Cardiac muscle cell (in vitro differentiated cells and primary cell): Measurements from ENCODE around the gene MTHFSD. TPM values are rescaled to one million over a fixed set of nuclear protein-coding genes. Genes with fewer than 3 reads are reported as not detected.

Experiments
- DNase-seq, 2 donors: peaks; one replicate each; pipeline versions ENCODE4 v3.0.0 to v3.0.0-alpha.2; 2010 to 2017; ENCODE audit warnings: low read depth in 1 of 2, low spot score in 1 of 2
- H3K27ac ChIP-seq: fragments of 200-600 bp; sonication (generic); 2 replicates; pipeline ENCODE4 v1.5.1; 2016
- H3K27me3 ChIP-seq: fragments of 200-600 bp; sonication (generic); 2 replicates; pipeline ENCODE4 v1.6.0; 2016; ENCODE audit warnings: control low read depth
- H3K36me3 ChIP-seq: fragments of 200-600 bp; sonication (generic); 2 replicates; pipeline ENCODE4 v1.5.1; 2016; ENCODE audit warnings: control low read depth
- H3K4me1 ChIP-seq: fragments of 200-600 bp; sonication (generic); 2 replicates; pipeline ENCODE4 v1.8.1; 2017; ENCODE audit warnings: low read depth, mild to moderate bottlenecking, mixed run types
- H3K4me3 ChIP-seq: fragments of 200-600 bp; sonication (generic); 2 replicates; pipeline ENCODE4 v1.5.1; 2016; ENCODE audit warnings: mild to moderate bottlenecking
- H3K9me3 ChIP-seq: fragments of 200-600 bp; sonication (generic); 2 replicates; pipeline ENCODE4 v1.5.1; 2017; ENCODE audit warnings: low read depth, mild to moderate bottlenecking, control low read depth
- polyA plus RNA-seq: library from polyadenylated mRNA; unstranded; fragments of >200 nt; fragmentation: Nextera tagmentation; extraction: Ambion mirVana; gene quantifications from 2 replicates; pipeline ENCODE4 v1.2.1, GENCODE V29; 2016
- total RNA-seq: library from RNA; depleted of rRNA; stranded (reverse); fragments of >200 nt; gene quantifications from 2 replicates; pipeline ENCODE4 v1.2.3, GENCODE V29; 2016
- TF ChIP-seq, protein P1 (sequence below): IDR thresholded peaks from 2 replicates; pipeline ENCODE4 v1.5.1; 2012; ENCODE audit warnings: low read depth, mild to moderate bottlenecking, low read length

Gene MTHFSD
- total and polyA plus RNA-seq, 2 experiments from 2014 or later = 23.0 to 36.0 TPM

DNA sequence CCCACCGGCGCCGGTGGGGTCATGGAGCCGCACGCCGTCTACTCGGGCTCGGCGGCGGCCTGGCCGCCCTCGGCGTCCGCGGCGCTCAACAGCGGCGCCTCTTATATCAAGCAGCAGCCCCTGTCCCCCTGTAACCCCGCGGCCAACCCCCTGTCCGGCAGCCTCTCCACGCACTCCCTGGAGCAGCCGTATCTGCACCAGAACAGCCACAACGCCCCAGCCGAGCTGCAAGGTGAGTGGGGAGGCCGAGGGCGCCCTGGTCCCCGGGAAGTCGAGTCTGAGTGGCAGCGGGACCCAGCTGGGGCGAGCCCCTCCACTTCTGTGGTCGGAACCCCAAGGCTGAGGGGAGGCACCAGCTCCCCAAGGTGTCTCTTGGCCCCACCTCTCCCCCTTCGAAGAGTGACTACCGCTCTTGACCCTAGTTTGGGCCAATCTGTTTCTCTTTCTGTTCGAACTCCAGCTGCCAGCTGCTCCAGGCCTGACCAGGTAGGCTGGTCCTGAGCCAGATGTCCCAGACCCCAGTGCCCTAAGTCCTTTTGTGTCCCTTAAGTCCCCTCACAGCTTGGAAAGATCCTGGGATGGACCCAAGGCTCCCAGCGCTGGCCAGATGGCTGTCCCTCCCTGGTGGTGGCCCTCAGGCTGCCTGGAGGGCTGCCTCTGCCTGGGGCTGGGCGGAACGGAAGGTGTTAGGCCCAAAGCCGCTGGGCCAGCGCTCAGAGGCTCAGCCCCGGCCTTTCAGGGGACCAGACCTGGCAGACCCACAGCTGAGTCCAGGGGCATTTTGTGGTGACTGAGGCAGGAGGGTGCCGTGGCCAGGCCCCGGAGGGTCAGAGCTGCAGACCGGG is 43.5 kb downstream of the MTHFSD start:
- TF ChIP-seq, protein P1, sequence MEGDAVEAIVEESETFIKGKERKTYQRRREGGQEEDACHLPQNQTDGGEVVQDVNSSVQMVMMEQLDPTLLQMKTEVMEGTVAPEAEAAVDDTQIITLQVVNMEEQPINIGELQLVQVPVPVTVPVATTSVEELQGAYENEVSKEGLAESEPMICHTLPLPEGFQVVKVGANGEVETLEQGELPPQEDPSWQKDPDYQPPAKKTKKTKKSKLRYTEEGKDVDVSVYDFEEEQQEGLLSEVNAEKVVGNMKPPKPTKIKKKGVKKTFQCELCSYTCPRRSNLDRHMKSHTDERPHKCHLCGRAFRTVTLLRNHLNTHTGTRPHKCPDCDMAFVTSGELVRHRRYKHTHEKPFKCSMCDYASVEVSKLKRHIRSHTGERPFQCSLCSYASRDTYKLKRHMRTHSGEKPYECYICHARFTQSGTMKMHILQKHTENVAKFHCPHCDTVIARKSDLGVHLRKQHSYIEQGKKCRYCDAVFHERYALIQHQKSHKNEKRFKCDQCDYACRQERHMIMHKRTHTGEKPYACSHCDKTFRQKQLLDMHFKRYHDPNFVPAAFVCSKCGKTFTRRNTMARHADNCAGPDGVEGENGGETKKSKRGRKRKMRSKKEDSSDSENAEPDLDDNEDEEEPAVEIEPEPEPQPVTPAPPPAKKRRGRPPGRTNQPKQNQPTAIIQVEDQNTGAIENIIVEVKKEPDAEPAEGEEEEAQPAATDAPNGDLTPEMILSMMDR = no peak
- Histone ChIP-seq H3K27ac (no peak overlapping the region), H3K36me3 (no peaks in the 10 kb centered on the region), H3K9me3 (no peaks in the 10 kb centered on the region), H3K27me3 (peaks cover 100% of the 10 kb centered on the region), H3K4me1 (peaks cover 7% of the 10 kb centered on the region), H3K4me3 (peak overlapping the region; percentile 34)
- no peak for DNase-seq

DNA sequence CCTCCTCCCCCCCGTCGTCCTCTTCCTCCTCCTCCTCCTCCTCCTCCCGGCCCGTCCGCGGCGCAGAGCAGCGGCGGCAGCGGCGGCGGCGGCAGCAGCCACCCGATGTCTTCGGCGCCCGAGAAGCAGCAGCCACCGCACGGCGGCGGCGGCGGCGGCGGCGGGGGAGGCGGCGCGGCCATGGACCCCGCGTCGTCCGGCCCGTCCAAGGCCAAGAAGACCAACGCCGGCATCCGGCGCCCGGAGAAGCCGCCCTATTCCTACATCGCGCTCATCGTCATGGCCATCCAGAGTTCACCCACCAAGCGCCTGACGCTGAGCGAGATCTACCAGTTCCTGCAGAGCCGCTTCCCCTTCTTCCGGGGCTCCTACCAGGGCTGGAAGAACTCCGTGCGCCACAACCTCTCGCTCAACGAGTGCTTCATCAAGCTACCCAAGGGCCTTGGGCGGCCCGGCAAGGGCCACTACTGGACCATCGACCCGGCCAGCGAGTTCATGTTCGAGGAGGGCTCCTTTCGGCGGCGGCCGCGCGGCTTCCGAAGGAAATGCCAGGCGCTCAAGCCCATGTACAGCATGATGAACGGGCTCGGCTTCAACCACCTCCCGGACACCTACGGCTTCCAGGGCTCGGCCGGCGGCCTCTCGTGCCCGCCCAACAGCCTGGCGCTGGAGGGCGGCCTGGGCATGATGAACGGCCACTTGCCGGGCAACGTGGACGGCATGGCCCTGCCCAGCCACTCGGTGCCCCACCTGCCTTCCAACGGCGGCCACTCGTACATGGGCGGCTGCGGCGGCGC is 44.4 kb downstream of the MTHFSD start, which contains the start of gene FOXF1:
Gene FOXF1 (plus strand): TSS at position 63 of the 797 bp plus-strand sequence. CDS start 43 bp downstream, at position 106.
- DNase-seq = peak in 1 of 2 donors; percentile 61
- Histone ChIP-seq H3K9me3 (no peaks in the 10 kb centered on the region), H3K36me3 (no peaks in the 10 kb centered on the region), H3K27ac (no peak within 1 kb of the TSS), H3K4me3 (peak within 1 kb of the TSS; percentile 34), H3K4me1 (peaks cover 4% of the 10 kb centered on the region), H3K27me3 (peaks cover 100% of the 10 kb centered on the region)
- TF ChIP-seq, protein P1 = no peak

DNA sequence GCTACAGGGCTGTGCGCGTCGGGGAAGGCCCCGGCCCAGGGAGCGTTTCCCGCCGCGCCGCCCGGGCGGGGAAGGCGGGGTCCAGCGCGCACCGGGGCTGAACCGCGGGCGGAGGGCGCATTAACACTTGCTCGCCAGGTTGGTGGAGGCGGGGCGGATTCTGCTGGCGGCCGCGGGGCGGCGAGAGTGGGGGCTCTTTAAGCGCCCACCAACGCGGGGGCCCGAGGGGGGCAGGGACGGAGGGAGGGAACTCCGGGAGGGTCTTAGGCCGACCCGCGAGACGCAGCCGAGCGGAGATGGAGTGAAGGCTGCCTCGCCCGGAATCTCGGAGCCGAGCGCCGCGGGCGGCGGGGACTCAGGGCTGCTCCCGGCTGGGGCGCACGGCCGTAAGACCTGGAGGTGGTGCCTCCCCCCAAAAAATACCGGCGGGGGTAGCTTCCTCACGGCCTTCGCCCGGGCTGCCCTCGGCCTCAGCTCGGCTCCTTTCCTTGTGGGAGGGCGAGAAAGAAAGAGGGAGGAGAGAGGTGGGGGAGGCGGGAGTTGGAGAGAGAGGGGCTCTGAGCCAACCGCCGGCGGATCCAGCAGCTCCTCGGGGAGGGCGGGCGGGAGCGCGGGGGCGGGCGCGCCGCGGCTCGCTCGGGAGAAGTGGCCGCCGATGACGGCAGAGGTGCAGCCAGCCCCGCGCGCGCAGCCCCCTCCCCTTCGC is 45.1 kb downstream of the MTHFSD start:
- no peaks in the 10 kb centered on the region for H3K9me3 ChIP-seq
- TF ChIP-seq, protein P1 = no peak
- no peaks in the 10 kb centered on the region for H3K4me1 ChIP-seq
- H3K27me3 ChIP-seq = peaks cover 100% of the 10 kb centered on the region
- peak overlapping the region; percentile 34 for H3K4me3 ChIP-seq
- DNase-seq = peak; percentile 64 to 76
- H3K27ac ChIP-seq = no peak overlapping the region
- H3K36me3 ChIP-seq = no peaks in the 10 kb centered on the region

DNA sequence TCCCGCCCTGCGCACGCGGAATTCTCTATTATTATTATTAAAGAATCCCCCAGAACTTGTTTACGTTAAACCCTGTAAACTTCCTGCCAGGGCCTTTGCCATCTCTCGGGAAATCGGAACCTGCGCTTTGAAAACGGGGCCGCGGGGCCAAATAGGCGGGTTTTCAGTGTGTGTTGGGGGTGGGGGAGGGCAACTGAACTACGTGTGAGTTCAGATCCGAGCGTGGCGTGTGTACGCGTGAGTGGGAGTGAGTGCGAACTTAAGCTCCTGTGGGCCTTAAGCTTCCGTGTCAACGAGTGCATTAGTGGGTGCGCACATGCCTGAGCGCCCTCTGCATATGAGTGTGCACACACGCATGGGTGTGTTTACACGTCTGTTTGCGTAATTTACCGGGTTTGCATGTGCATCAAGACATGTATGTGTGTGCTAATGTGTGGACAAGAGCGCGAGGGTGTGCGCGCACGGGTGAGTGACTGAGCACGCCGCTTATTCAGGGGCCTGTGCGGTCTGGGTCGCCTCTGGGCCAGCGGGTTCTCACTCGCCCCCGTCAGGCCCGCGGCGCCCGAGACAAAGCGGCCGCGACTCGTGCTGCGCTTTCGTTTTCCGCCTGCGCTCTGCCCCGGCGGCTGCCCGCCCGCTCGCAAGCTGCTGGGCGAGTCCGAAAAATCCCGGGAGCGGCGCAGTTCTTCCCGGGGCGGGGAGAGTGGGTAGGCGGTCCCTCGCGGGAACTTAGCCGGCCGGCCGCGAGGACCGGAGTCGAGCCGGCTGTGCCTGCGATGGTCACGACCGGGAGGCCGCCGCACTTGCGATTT is 45.9 kb downstream of the MTHFSD start:
- H3K4me1 ChIP-seq = no peaks in the 10 kb centered on the region
- H3K36me3 ChIP-seq = no peaks in the 10 kb centered on the region
- peaks cover 100% of the 10 kb centered on the region for H3K27me3 ChIP-seq
- no peaks in the 10 kb centered on the region for H3K9me3 ChIP-seq
- peak; percentile 53 to 77 for DNase-seq
- no peak overlapping the region for H3K27ac ChIP-seq
- peak overlapping the region; percentile 34 for H3K4me3 ChIP-seq
- TF ChIP-seq, protein P1 = no peak
